ENCODE measurements around the gene SDC4.

SDC4 gene

DNA sequence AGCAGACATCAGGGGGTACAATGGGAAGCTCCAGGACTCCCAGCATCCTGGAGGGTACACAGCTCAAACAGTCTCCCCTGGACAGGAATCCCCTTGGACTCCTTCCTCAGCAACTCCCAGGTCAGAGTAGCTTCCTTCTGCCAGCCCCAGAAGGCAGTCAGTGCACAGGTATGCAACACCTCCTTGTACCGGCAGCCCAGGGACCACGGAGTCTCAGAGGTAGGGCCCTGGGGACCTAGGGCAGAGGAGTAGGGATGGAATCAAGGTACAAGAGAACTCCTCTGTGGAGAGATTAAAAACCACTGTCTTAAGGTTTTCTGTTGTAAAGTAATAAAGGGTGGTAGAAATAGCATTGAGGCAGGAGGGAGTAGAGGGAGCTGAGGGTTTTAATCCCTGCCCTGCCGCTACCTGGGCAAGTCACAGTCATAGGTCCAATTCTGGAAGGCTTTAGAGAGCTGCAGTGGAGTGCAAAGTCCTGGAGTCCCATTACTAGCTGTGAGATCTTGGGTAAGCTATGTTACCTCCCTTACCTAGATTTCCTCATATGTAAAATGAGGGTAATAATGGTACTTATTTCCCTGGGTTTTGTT, 22.4 kb upstream of the SDC4 start:
- no peak overlapping the region for H3K27ac ChIP-seq
- TF ChIP-seq ZFX (IDR thresholded peaks at IDR 0.05), result no peak
- TF ChIP-seq, protein P1, sequence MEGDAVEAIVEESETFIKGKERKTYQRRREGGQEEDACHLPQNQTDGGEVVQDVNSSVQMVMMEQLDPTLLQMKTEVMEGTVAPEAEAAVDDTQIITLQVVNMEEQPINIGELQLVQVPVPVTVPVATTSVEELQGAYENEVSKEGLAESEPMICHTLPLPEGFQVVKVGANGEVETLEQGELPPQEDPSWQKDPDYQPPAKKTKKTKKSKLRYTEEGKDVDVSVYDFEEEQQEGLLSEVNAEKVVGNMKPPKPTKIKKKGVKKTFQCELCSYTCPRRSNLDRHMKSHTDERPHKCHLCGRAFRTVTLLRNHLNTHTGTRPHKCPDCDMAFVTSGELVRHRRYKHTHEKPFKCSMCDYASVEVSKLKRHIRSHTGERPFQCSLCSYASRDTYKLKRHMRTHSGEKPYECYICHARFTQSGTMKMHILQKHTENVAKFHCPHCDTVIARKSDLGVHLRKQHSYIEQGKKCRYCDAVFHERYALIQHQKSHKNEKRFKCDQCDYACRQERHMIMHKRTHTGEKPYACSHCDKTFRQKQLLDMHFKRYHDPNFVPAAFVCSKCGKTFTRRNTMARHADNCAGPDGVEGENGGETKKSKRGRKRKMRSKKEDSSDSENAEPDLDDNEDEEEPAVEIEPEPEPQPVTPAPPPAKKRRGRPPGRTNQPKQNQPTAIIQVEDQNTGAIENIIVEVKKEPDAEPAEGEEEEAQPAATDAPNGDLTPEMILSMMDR (conservative IDR thresholded peaks at IDR 0.05), result no peak

DNA sequence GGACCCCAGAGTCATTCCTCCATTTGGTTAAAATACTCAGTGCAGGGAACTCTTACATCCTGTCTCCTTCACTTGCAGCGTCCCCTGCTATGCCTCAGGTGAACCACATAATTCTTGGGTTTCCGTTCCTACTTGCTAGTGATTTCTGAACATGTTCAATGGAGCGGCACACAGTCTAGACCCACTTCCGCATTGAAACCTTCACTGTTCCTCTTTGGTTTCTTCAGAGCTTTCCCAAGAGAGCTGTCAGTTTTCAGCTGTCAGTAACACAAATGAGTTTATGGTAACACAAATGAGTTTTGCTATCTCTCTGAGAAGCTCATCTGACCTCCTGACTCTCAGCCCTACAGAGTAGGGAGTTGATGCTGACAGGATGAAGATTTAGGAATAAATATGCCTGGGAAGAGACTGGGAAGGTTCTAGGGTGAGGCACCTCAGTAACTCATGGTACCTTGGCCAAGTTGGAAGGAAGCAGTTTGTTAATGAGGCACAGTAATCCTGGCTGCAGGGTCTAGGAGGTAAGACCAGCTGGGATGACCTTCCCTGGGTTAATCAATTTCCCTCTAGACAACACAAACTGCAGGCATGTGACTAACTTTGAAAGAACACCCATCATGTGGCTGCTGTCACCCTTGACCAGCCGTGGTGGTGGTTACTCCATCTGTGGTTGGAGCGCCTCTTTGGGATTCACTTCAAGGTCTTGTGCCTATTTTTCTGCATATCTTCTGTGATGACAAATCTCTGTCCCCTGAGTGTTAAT, 20.2 kb upstream of the SDC4 start:
- no peak overlapping the region for H3K27ac ChIP-seq
- TF ChIP-seq, protein P1 (conservative IDR thresholded peaks at IDR 0.05), result no peak
- TF ChIP-seq ZFX (IDR thresholded peaks at IDR 0.05), result no peak

DNA sequence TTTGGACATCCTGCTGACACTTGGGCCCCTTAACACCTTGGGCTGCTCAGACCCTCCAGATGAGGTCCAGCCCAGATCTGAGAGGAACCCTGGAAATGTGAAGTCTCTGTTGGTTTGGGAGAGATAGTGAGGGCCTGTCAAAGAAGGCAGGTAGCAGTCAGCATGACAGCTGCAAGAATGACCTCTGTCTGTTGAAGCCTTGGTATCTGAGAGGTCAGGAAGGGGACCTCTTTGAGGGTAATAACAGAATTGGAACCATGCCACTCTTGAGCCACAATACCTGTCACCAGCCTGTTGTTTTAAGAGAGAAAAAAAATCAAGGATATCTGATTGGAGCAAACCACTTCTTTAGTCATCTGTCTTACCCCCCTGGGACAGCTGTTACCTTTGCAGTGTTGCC, 18.9 kb upstream of the SDC4 start:
- no peak overlapping the region for H3K27ac ChIP-seq
- TF ChIP-seq, protein P1 (conservative IDR thresholded peaks at IDR 0.05), result no peak
- TF ChIP-seq ZFX (IDR thresholded peaks at IDR 0.05), result no peak

DNA sequence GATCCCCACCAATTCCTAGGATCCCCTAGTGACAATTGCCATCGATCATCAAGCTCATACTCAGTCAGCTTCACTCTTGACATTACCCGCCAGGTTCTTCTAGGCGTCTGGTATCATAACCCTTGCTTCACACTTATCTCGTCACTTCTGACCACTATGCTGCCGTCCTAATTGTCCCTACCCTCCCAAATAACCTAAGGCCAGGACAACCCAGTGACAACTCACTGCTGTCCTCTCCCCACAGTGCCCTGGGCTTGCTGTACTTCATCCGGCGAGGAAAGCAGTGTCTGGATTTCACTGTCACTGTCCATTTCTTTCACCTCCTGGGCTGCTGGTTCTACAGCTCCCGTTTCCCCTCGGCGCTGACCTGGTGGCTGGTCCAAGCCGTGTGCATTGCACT, 18.4 kb upstream of the SDC4 start:
- no peak overlapping the region for H3K27ac ChIP-seq
- TF ChIP-seq, protein P1 (conservative IDR thresholded peaks at IDR 0.05), result no peak
- TF ChIP-seq ZFX (IDR thresholded peaks at IDR 0.05), result no peak

DNA sequence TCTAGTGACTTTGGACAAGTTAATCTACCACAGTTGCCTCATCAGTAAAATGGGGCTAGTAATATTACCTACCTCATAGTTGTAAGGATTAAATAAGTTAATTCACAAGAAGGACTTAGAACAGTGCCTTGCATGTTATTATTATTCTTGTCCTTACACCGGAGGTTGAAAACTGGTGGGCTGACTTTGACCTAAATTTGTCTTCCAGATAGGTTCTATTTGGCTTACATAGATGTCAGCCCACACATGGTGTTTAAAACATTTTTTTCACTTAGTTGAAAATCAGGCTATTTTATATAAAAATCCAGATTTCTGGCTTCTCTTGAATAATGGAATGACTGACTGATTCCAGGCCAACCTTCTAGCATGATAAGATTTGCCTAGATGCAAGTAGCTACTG, 18.0 kb upstream of the SDC4 start:
- TF ChIP-seq, protein P1 (conservative IDR thresholded peaks at IDR 0.05), result no peak
- TF ChIP-seq ZFX (IDR thresholded peaks at IDR 0.05), result no peak
- no peak overlapping the region for H3K27ac ChIP-seq

DNA sequence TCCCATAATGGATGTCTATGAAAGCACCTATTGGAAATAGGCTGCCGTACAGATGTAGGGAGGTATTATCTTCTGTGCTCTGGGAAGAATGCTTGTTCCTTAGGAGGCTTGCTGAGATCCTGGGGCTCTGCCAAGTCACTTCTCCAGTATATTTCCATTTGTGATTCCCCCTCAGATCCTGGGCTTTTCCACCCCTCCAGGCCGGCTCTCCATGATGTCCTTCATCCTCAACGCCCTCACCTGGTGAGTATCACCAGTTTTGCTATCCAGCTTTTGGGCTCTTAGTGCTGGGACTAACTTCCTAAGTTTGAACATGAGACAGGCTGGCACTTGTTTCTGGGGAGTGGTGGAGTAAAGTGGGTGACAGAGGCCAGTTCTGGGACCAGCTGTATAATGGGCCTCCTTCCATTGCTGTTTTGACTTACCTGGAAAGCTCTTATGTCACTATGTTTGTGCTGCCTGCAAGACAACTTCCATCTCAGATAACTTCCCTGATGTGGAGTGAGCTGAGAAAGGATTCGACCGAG, 17.3 kb upstream of the SDC4 start:
- TF ChIP-seq, protein P1 (conservative IDR thresholded peaks at IDR 0.05), result no peak
- TF ChIP-seq ZFX (IDR thresholded peaks at IDR 0.05), result no peak
- no peak overlapping the region for H3K27ac ChIP-seq

Measured in C4-2B (cell line).